Measurements from ENCODE around the gene RBM23. TPM values are rescaled to one million over a fixed set of nuclear protein-coding genes. Genes with fewer than 3 reads are reported as not detected.

Gene RBM23
- total and polyA plus RNA-seq, 10 of the 15 experiments (the other 5 are each of a cell fraction or from before 2014, with no cell fraction given), result 54.0 to 72.6 (median 61.3) TPM

DNA sequence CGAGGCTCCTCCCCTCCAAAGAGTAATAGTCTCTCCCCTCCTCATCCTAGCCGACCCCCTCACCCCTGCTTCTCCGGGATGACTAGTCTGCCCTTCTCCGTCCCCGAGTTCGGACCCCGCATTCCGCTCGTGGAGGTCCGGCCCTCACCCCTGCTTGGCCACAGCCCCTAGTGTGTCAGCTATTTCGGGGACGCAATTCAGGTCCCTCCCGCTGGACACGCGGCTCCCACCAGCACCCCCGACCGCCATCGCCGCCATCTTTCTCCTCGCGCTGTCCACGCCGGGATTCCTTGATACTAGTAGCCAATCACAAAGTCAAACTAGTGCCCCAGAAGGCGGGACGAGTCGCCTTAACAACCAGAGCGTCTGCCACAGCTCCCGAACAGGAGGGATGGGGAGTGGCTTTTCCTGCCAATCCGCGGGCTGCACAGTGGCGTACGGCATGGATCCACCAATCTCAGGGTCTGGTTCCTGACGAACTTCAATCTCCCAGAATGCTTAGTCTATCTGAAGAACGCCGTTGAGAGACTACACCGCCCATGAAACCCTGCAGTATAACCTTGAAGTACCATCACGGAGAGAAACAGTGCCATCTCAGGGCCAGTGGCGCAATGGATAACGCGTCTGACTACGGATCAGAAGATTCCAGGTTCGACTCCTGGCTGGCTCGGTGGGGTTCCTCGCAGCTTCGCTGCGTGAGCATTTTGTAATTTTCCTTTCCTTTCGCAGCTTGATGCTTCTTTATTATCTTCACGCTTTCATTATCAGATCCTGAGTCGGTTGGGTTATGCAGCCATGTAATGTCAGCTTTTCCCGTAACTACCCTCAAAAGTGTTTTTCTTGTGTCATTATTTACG, 10.4 kb upstream of the RBM23 start, which contains the start of gene PRMT5 (continued):
- TF ChIP-seq FOXK2 (IDR thresholded peaks at IDR 0.05) (0 out of 2 replicates have a peak, but pooled peaks have one; percentile 5), HCFC1 (IDR thresholded peaks at IDR 0.05; ENCODE audit: low read length) (peak; percentile 61), NFYA (IDR thresholded peaks at IDR 0.05; ENCODE audit: borderline replicate concordance, low read depth, low read length) (peak; percentile 9; the same call in 1 of the 2 replicates), ZNF622 (IDR thresholded peaks at IDR 0.05) (no peak), REST (IDR thresholded peaks at IDR 0.05; ENCODE audit: low read depth, low read length) (no peak), CBX5 (IDR thresholded peaks at IDR 0.05; ENCODE audit: low read depth) (peak; percentile 57; the same call in 1 of the 2 replicates), EED (IDR thresholded peaks at IDR 0.05; ENCODE audit: low read depth) (peak; percentile 73), MYB (IDR thresholded peaks at IDR 0.05; ENCODE audit: borderline replicate concordance, low read depth, low read length) (peak; percentile 37; the same call in 1 of the 2 replicates), SMAD5 (IDR thresholded peaks at IDR 0.05; ENCODE audit: low read depth) (peak; percentile 91), YY1 (IDR thresholded peaks at IDR 0.05; ENCODE audit: low read depth, low read length) (peak; percentile 98), ZSCAN29 (IDR thresholded peaks at IDR 0.05) (peak; percentile 93), ELK1 (IDR thresholded peaks at IDR 0.05; ENCODE audit: low read depth, low read length) (0 out of 2 replicates have a peak, but pooled peaks have one; percentile 52), SREBF1 (IDR thresholded peaks at IDR 0.05; ENCODE audit: low read length) (peak; percentile 49; the same call in 1 of the 2 replicates), TAF1 (IDR thresholded peaks at IDR 0.05; ENCODE audit: borderline replicate concordance, low read depth, low read length) (peak; percentile 89), ZBTB40 (IDR thresholded peaks at IDR 0.05; ENCODE audit: borderline replicate concordance) (peak; percentile 88), ATF7 (IDR thresholded peaks at IDR 0.05; ENCODE audit: low read depth) (peak; percentile 74), LARP7 (IDR thresholded peaks at IDR 0.05) (0 out of 2 replicates have a peak, but pooled peaks have one; percentile 42), EZH2 (IDR thresholded peaks at IDR 0.05; ENCODE audit: borderline replicate concordance, control insufficient read depth, low read depth, low read length) (no peak)
- TF ChIP-seq, protein P1, sequence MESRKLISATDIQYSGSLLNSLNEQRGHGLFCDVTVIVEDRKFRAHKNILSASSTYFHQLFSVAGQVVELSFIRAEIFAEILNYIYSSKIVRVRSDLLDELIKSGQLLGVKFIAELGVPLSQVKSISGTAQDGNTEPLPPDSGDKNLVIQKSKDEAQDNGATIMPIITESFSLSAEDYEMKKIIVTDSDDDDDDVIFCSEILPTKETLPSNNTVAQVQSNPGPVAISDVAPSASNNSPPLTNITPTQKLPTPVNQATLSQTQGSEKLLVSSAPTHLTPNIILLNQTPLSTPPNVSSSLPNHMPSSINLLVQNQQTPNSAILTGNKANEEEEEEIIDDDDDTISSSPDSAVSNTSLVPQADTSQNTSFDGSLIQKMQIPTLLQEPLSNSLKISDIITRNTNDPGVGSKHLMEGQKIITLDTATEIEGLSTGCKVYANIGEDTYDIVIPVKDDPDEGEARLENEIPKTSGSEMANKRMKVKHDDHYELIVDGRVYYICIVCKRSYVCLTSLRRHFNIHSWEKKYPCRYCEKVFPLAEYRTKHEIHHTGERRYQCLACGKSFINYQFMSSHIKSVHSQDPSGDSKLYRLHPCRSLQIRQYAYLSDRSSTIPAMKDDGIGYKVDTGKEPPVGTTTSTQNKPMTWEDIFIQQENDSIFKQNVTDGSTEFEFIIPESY (IDR thresholded peaks at IDR 0.05), result no peak

Measured in GM12878 (cell line).